GM10847 (cell line): Measurements from ENCODE around the gene ZNF423.

ENCODE experiments used
- POLR2A ChIP-seq: IDR thresholded peaks from 2 replicates; pipeline ENCODE4 v1.6.1; 2011; ENCODE audit not compliant: insufficient read length; ENCODE audit errors: extremely low read depth

ZNF423 gene

DNA sequence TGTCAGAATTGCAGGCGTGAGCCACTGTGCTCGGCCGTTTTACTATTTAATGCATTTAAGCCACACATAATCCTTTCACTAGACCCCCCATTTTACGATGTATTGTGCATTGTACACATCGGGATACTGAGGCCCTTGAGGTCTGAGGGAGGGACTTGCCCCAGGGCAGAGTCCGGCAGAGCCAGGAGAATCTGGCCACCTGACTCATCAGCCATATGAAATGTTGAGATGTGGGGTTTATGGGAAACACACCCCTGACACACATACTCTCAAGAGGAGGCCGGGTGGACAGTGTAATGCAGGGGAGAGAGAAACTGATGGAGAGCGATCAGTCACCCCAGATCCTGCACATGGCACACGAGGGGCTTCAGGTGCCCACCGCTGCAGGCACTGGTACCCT is 196.6 kb downstream of the ZNF423 start:
- TF ChIP-seq POLR2A: no peak

DNA sequence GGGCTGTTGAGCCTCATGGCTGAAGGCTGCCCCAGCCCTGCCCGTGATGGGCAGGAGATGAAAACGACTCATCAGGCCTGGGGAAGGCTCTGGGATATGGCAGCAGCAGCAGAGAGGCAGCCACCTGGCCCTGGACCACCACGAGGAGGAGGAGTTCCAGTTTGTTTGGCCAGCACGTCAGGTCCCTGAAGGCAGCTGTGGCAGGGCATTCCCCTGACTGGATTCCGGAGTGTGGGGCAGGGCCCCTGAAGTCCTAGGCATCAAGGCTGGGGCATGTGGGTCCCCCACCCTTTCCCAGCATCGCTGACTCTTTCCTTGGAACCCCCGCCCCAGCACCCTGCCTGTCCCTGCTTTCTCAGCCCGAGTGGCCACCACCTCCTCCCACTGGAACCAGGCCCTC is 197.4 kb downstream of the ZNF423 start:
- no peak for TF ChIP-seq POLR2A

GRCh38 chr16:49657736-49658465 is 198.0 kb downstream of the ZNF423 start:
- no peak for TF ChIP-seq POLR2A

GRCh38 chr16:49654425-49654824 is 201.5 kb downstream of the ZNF423 start:
- TF ChIP-seq POLR2A: no peak

DNA sequence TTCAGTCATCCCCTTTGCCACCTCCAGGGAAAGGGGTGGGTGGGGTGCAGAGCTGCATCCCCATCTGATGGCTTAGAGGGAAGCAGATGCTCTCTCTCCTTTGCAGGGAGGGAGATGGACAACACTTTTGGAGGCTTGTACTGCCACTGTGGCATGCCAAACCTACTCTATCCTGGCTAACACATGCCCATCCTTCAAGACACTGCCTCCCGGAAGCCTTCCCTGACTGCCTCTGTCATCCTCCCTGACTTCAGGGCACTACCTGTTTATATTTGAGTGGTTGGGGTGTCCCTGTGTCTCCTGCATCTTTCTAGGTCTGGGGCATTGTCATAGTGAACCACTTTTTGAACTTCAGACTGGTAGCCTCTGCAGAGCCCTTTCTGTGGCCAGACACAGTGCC is 202.3 kb downstream of the ZNF423 start:
- TF ChIP-seq POLR2A: no peak

DNA sequence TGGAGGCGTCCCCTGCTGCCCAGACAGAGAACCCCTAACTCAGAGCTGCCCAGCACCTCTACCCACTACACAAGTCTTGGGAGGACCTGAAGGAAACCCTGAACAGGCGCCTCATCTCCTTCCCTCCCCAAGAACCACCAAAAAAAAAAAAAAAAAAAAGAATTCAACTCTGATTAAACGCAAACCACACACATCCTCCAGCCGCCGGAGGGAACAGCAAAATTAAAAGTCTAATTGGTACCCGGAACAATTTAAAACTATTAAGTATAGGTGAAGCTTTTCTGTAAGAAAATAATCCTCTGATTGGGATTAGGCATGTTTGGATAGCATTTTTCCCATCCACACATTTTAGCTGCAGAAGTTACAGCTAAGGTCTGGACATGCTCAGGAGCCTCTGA is 202.7 kb downstream of the ZNF423 start:
- no peak for TF ChIP-seq POLR2A

DNA sequence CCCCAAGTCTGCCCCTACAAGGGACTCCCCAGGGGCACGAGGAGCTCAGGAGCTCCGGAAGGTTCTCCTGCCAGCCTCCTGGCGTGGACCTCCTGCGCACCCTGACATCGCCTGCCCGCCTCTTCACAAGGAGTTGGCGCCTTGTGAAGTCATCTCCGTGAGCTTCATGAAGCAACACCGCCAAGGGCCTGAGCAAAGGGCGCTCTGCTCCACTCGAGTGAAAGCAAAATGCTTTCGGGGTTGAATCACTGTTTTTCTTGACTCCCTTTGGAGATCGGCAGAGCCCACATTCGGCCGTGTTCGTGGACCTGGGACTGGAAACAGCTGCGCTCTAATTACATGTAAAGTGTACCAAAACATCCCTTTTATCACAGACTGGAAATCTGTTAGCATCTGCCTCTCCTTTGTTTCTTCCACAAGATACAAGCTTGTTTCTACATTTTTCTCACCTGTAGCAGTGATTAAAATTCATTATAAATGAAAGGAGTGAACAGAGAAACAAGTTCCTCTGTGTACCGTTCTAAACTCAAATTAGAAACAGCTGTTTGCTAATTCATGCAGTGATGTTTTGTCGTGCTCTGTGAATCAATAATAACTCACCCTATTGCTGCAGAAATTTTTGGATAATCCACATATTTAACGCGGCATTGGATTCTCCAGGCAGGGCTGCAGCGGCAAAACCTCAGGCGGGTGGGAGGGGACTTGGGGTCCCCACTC is 203.3 kb downstream of the ZNF423 start:
- TF ChIP-seq POLR2A: no peak

DNA sequence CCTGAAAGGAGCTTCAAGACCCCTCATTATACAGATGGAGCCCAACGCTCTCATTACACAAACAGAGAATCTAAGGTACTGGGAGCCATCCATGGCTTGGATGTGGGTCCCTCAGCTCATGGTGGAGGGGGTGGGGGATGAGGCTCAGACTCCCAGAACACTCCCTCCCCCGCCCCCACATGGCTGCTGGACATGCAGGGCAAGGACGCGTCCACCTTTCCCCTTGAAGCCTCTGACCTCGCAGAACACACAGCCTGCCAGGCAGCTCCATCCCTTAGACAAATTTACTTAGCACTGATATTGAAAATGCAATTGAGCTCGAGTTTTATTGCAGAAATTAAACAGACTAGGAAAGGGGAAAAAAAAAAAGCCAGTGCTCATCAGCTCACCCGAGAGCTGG is 203.9 kb downstream of the ZNF423 start:
- no peak for TF ChIP-seq POLR2A

- no peak for TF ChIP-seq POLR2A
Measured at GRCh38 chr16:49651226-49651625, 204.7 kb downstream of the ZNF423 start.

GRCh38 chr16:49650603-49651002 is 205.3 kb downstream of the ZNF423 start:
- no peak for TF ChIP-seq POLR2A

- TF ChIP-seq POLR2A: no peak
Measured at GRCh38 chr16:49649013-49649765, 206.7 kb downstream of the ZNF423 start.

GRCh38 chr16:49647673-49648072 is 208.2 kb downstream of the ZNF423 start:
- TF ChIP-seq POLR2A: no peak

GRCh38 chr16:49645263-49645662 is 210.6 kb downstream of the ZNF423 start:
- no peak for TF ChIP-seq POLR2A

GRCh38 chr16:49644145-49644463 is 211.8 kb downstream of the ZNF423 start:
- TF ChIP-seq POLR2A: no peak

- TF ChIP-seq POLR2A: no peak
Measured at GRCh38 chr16:49643429-49644144, 212.3 kb downstream of the ZNF423 start.
